ENCODE data around the gene OPTN.
"Not testable (repeated sequence)": the region's sequence is repeated elsewhere in the genome, so short reads cannot be mapped to it uniquely, and the experiment has no call there.

OPTN gene

GRCh38 chr10:13099666-13100348 is at the start of gene OPTN:
TSS of gene OPTN (plus strand) at chr10:13100163. CDS start at chr10:13109123, 8,960 bp downstream.
- Mint-ChIP-seq H3K4me3 (peak within 1 kb of the TSS; percentile 88 to 89), H3K36me3 (no peaks in the 10 kb centered on the region), H3K9me3 (no peaks in the 10 kb centered on the region), H3K4me1 (peaks cover 12 to 24% of the 10 kb centered on the region in 2 donors), H3K27me3 (peaks cover 0 to 7% of the 10 kb centered on the region in 2 donors), H3K27ac (peak within 1 kb of the TSS; percentile 87)
- ATAC-seq (replicated peaks) (peak; percentile 78 to 83), DNase-seq (peak; percentile 64)

GRCh38 chr10:13051126-13051694 is 48.8 kb upstream of the OPTN start:
- no peaks in the 10 kb centered on the region for H3K9me3 Mint-ChIP-seq
- no peak overlapping the region for H3K27ac Mint-ChIP-seq
- no peak for ATAC-seq (replicated peaks)
- no peak for DNase-seq
- H3K36me3 Mint-ChIP-seq, result no peaks in the 10 kb centered on the region
- no peaks in the 10 kb centered on the region for H3K4me1 Mint-ChIP-seq
- no peak overlapping the region for H3K4me3 Mint-ChIP-seq
- peaks cover 9 to 29% of the 10 kb centered on the region in 2 donors for H3K27me3 Mint-ChIP-seq

GRCh38 chr10:13053208-13053607 is 46.8 kb upstream of the OPTN start:
- not testable (repeated sequence) for DNase-seq; H3K27ac Mint-ChIP-seq; H3K36me3 Mint-ChIP-seq; H3K4me1 Mint-ChIP-seq; H3K4me3 Mint-ChIP-seq; H3K9me3 Mint-ChIP-seq; ATAC-seq (replicated peaks)
- peaks cover 9 to 29% of the 10 kb centered on the region in 2 donors for H3K27me3 Mint-ChIP-seq

GRCh38 chr10:13053794-13054462 is 46.0 kb upstream of the OPTN start:
- H3K27ac Mint-ChIP-seq, result no peak overlapping the region
- H3K4me3 Mint-ChIP-seq, result no peak overlapping the region
- peaks cover 11 to 24% of the 10 kb centered on the region in 2 donors for H3K27me3 Mint-ChIP-seq
- no peaks in the 10 kb centered on the region for H3K36me3 Mint-ChIP-seq
- no peaks in the 10 kb centered on the region for H3K4me1 Mint-ChIP-seq
- no peaks in the 10 kb centered on the region for H3K9me3 Mint-ChIP-seq
- ATAC-seq (replicated peaks) (no peak), DNase-seq (no peak)

- no peaks in the 10 kb centered on the region for H3K9me3 Mint-ChIP-seq
- H3K27ac Mint-ChIP-seq, result no peak overlapping the region
- ATAC-seq (replicated peaks), result no peak
- peaks cover 13 to 22% of the 10 kb centered on the region in 2 donors for H3K27me3 Mint-ChIP-seq
- H3K36me3 Mint-ChIP-seq, result no peaks in the 10 kb centered on the region
- H3K4me3 Mint-ChIP-seq, result no peak overlapping the region
- DNase-seq, result no peak
- no peaks in the 10 kb centered on the region for H3K4me1 Mint-ChIP-seq
Observed at GRCh38 chr10:13054844-13055243, 45.1 kb upstream of the OPTN start.

- no peaks in the 10 kb centered on the region for H3K9me3 Mint-ChIP-seq
Observed at GRCh38 chr10:13056456-13057077, 43.4 kb upstream of the OPTN start.

GRCh38 chr10:13062803-13063202 is 37.2 kb upstream of the OPTN start:
- H3K9me3 Mint-ChIP-seq, result peaks cover 4 to 6% of the 10 kb centered on the region in 2 donors
- no peak overlapping the region for H3K27ac Mint-ChIP-seq
- H3K4me1 Mint-ChIP-seq, result peaks cover 4 to 8% of the 10 kb centered on the region in 2 donors
- DNase-seq, result no peak
- no peak for ATAC-seq (replicated peaks)
- no peaks in the 10 kb centered on the region for H3K36me3 Mint-ChIP-seq
- peaks cover 26% of the 10 kb centered on the region in 2 donors for H3K27me3 Mint-ChIP-seq
- H3K4me3 Mint-ChIP-seq, result no peak overlapping the region

More at GRCh38 chr10:13056456-13057077, 43.4 kb upstream of the OPTN start:
- ATAC-seq (replicated peaks), result no peak
- H3K36me3 Mint-ChIP-seq, result no peaks in the 10 kb centered on the region
- no peaks in the 10 kb centered on the region for H3K4me1 Mint-ChIP-seq
- H3K27ac Mint-ChIP-seq, result no peak overlapping the region
- no peak overlapping the region for H3K4me3 Mint-ChIP-seq
- peaks cover 15 to 23% of the 10 kb centered on the region in 2 donors for H3K27me3 Mint-ChIP-seq
- no peak for DNase-seq

- no peak for DNase-seq
- Mint-ChIP-seq H3K27ac (no peak overlapping the region), H3K4me3 (no peak overlapping the region), H3K36me3 (no peaks in the 10 kb centered on the region), H3K9me3 (peaks cover 4 to 8% of the 10 kb centered on the region in 2 donors), H3K4me1 (peaks cover 4 to 8% of the 10 kb centered on the region in 2 donors), H3K27me3 (peaks cover 19 to 20% of the 10 kb centered on the region in 2 donors)
- ATAC-seq (replicated peaks), result no peak
Observed at GRCh38 chr10:13066527-13066926, 33.4 kb upstream of the OPTN start.

- H3K27me3 Mint-ChIP-seq, result peaks cover 19 to 20% of the 10 kb centered on the region in 2 donors
- no peaks in the 10 kb centered on the region for H3K36me3 Mint-ChIP-seq
- H3K4me1 Mint-ChIP-seq, result peaks cover 4 to 8% of the 10 kb centered on the region in 2 donors
- H3K9me3 Mint-ChIP-seq, result peaks cover 4 to 8% of the 10 kb centered on the region in 2 donors
- H3K27ac Mint-ChIP-seq, result no peak overlapping the region
- DNase-seq (no peak), ATAC-seq (replicated peaks) (no peak)
- H3K4me3 Mint-ChIP-seq, result no peak overlapping the region
Observed at GRCh38 chr10:13067431-13067830, 32.5 kb upstream of the OPTN start.

- Mint-ChIP-seq H3K27me3 (peaks cover 20 to 22% of the 10 kb centered on the region in 2 donors), H3K27ac (no peak overlapping the region), H3K4me3 (no peak overlapping the region), H3K9me3 (peaks cover 4% of the 10 kb centered on the region in 2 donors), H3K36me3 (no peaks in the 10 kb centered on the region), H3K4me1 (peaks cover 3 to 5% of the 10 kb centered on the region in 2 donors)
- ATAC-seq (replicated peaks) (no peak), DNase-seq (no peak)
Observed at GRCh38 chr10:13068071-13068470, 31.9 kb upstream of the OPTN start.

GRCh38 chr10:13068484-13068883 is 31.5 kb upstream of the OPTN start:
- DNase-seq (no peak), ATAC-seq (replicated peaks) (no peak)
- Mint-ChIP-seq H3K4me3 (no peak overlapping the region), H3K27ac (no peak overlapping the region), H3K27me3 (peaks cover 16 to 20% of the 10 kb centered on the region in 2 donors), H3K4me1 (peaks cover 0 to under 1% of the 10 kb centered on the region in 2 donors), H3K36me3 (no peaks in the 10 kb centered on the region), H3K9me3 (peaks cover 0 to 2% of the 10 kb centered on the region in 2 donors)

- Mint-ChIP-seq H3K27me3 (peaks cover 28 to 39% of the 10 kb centered on the region in 2 donors), H3K36me3 (no peaks in the 10 kb centered on the region), H3K27ac (no peak overlapping the region), H3K4me3 (no peak overlapping the region), H3K4me1 (no peaks in the 10 kb centered on the region), H3K9me3 (peaks cover 0 to 5% of the 10 kb centered on the region in 2 donors)
- DNase-seq, result no peak
- no peak for ATAC-seq (replicated peaks)
Observed at GRCh38 chr10:13072339-13072738, 27.6 kb upstream of the OPTN start.

- ATAC-seq (replicated peaks), result peak; percentile 92 to 94
- Mint-ChIP-seq H3K9me3 (peaks cover 9 to 14% of the 10 kb centered on the region in 2 donors), H3K4me3 (no peak overlapping the region), H3K36me3 (peaks cover 0 to 4% of the 10 kb centered on the region in 2 donors), H3K27ac (no peak overlapping the region), H3K4me1 (no peaks in the 10 kb centered on the region), H3K27me3 (peaks cover 32 to 39% of the 10 kb centered on the region in 2 donors)
- peak; percentile 39 for DNase-seq
Observed at GRCh38 chr10:13074563-13075451, 25.2 kb upstream of the OPTN start.
